Measurements from ENCODE around the gene HNRNPAB.

The HNRNPAB gene

DNA sequence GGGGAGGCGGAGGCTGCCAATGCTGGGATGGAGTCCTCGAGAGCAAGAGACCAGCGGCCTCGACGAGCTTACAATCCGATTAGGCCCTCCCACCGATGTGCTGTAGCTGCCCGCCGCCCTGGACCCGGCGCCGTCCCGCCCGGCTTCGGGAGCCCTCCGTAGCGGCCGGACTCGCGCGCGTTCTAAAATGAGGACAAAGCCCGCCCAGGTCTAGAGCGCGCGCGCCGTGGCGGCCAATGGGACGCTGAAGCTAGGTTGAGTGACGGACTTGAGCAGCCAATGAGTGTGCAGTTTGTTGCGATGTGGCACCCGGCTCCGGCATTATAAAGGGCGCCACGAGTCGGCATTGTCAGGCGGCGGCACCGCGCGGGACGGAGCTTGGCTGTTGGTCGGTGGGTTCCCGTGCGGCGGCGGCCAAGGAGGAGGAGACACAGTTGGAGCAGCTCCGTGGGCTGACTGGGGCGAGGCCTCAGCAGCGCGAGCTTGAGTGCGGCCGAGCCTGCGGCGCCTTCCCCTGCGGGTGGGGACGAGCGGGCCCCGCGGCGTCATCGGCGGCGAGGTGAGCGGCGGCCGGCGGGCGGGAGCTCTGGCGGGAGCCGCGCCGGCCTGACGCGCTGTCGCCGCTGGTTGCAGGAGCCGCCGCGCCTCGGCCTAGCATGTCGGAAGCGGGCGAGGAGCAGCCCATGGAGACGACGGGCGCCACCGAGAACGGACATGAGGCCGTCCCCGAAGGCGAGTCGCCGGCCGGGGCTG is at the start of gene HNRNPAB:
Gene HNRNPAB (plus strand): TSS at position 352 of the 753 bp plus-strand sequence. CDS start 305 bp downstream, at position 657.
- DNase-seq (ENCODE audit: low read depth) = peak; percentile 96
- H3K4me3 ChIP-seq (ENCODE audit: low read length) = peak within 1 kb of the TSS; percentile 96
- TF ChIP-seq CTCF (IDR thresholded peaks at IDR 0.05; ENCODE audit: insufficient read depth, low read depth, low read length, missing control alignments) = no peak

DNA sequence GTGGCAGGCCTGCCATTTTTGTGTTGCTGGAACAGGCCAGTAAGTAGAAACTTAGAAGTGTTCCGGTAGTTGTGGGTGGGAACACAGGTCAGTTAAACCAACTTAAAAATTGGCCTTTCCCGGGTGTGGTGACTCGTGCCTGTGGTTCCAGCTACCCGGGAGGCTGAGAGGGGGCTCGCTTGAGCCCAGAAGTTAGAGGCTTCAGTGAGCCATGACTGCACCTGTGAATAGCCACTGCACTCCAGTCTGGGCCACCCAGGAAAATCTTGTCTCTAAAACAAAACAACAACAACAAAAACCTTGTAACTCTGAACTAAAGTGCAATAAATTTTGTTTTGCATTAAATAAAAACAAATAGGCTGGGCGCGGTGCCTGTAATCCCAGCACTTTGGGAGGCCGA is 49.3 kb upstream of the HNRNPAB start:
- DNase-seq (ENCODE audit: low read depth) = no peak
- no peak overlapping the region for H3K4me3 ChIP-seq (ENCODE audit: low read length)
- no peak for TF ChIP-seq CTCF (IDR thresholded peaks at IDR 0.05; ENCODE audit: insufficient read depth, low read depth, low read length, missing control alignments)

- no peak overlapping the region for H3K4me3 ChIP-seq (ENCODE audit: low read length)
- no peak for DNase-seq (ENCODE audit: low read depth)
- TF ChIP-seq CTCF (IDR thresholded peaks at IDR 0.05; ENCODE audit: insufficient read depth, low read depth, low read length, missing control alignments) = no peak
Measured at GRCh38 chr5:178160176-178160575, 44.2 kb upstream of the HNRNPAB start.

DNA sequence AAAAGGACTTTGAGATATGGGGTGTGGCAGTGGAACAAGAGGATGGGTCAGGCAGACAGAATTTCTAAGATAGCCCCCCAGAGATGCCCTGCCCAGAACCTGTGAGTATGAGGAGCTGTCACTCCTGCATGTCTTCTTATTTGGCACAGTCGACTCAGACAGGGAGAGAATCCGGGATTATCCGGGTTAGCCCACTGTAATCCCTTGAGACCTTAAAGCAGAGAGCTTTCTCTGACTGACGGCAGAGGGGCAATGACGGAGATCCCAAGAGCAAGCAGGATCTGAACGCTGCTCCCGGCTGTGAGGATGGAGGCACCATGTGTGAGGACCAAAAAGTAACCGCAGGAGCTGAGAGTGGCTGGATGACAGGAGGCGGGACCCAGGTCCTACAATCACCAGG is 41.9 kb upstream of the HNRNPAB start:
- H3K4me3 ChIP-seq (ENCODE audit: low read length) = no peak overlapping the region
- DNase-seq (ENCODE audit: low read depth) = no peak
- TF ChIP-seq CTCF (IDR thresholded peaks at IDR 0.05; ENCODE audit: insufficient read depth, low read depth, low read length, missing control alignments) = no peak

DNA sequence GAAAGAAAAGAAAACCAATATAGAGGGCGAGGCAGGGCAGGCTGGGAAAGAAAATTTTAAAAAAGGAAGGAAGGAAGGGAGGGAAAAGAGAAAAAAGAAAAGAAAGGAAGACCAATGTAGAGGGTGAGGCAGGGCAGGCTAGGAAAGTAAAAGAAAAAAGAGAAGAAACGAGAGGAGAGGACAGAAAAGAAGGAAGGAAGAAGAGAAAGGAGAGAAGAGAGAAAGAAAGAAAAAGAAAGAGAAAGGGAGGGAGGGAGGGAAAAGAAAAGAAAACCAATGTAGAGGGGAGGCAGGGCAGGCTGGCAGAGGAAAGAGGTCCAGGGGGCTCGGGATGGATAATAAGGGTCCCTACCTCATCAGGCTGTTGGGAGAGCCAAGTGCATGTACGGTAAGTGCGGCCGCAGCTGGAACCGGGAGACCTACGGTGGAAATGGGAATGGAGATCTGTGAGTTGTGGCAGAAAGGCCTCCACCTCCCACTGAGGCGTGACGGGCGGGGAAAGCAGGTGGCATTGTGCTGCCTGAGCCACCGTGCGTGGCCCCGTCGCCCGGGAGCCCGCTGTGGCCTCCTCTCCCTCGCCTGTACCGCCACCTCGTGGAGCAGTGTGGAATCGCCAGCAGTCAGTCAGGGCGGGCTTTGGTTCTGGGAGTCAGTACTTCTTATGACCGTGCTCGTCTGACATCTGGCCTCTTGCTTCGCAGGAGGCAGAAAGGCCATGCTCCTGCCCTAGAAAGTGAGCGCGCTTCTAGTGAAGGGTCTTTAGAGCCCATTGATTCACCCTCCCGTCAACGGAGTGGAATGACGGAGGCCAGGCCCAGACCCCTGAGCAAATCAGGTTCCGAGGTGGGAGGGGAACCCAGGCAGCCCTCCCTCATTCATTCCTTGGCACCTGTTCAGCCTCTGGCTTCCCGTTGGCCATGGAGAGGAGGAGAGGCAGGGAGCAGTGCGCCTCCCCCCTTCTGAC is 40.3 kb upstream of the HNRNPAB start:
- no peak overlapping the region for H3K4me3 ChIP-seq (ENCODE audit: low read length)
- TF ChIP-seq CTCF (IDR thresholded peaks at IDR 0.05; ENCODE audit: insufficient read depth, low read depth, low read length, missing control alignments) = peak; percentile 94
- DNase-seq (ENCODE audit: low read depth) = peak; percentile 74

DNA sequence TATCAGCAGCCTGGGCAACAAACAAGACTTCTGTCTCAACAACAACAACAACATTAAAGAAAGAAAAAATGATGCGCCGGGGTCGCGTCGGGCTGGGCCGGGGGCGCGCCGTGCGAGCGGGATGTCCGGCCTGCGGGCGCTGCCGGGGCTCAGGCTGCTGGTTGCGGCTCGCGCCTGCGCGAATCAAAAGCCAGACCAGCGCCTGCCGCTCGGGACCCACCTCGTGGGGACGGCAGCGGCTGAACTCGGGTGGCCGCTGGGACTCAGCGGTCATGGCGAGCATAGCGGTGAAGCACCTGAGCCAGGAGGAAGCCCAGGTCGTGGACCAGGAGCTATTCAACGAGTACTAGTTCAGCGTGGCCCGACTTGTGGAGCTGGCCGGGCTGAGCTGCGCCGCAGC is 38.8 kb upstream of the HNRNPAB start:
- DNase-seq (ENCODE audit: low read depth) = no peak
- H3K4me3 ChIP-seq (ENCODE audit: low read length) = no peak overlapping the region
- TF ChIP-seq CTCF (IDR thresholded peaks at IDR 0.05; ENCODE audit: insufficient read depth, low read depth, low read length, missing control alignments) = no peak
